ENCODE measurements around the gene CYFIP1. TPM values are rescaled to one million over a fixed set of nuclear protein-coding genes. Genes with fewer than 3 reads are reported as not detected.
"Not testable (repeated sequence)": the region's sequence is repeated elsewhere in the genome, so short reads cannot be mapped to it uniquely, and the experiment has no call there.

The CYFIP1 gene
- polyA plus RNA-seq (2011; rRNA removed) = 89.9 and 93.4 TPM in 2 replicates
- polyA minus RNA-seq (2011; rRNA and poly(A)+ RNA removed) = 81.4 and 110 TPM in 2 replicates

DNA sequence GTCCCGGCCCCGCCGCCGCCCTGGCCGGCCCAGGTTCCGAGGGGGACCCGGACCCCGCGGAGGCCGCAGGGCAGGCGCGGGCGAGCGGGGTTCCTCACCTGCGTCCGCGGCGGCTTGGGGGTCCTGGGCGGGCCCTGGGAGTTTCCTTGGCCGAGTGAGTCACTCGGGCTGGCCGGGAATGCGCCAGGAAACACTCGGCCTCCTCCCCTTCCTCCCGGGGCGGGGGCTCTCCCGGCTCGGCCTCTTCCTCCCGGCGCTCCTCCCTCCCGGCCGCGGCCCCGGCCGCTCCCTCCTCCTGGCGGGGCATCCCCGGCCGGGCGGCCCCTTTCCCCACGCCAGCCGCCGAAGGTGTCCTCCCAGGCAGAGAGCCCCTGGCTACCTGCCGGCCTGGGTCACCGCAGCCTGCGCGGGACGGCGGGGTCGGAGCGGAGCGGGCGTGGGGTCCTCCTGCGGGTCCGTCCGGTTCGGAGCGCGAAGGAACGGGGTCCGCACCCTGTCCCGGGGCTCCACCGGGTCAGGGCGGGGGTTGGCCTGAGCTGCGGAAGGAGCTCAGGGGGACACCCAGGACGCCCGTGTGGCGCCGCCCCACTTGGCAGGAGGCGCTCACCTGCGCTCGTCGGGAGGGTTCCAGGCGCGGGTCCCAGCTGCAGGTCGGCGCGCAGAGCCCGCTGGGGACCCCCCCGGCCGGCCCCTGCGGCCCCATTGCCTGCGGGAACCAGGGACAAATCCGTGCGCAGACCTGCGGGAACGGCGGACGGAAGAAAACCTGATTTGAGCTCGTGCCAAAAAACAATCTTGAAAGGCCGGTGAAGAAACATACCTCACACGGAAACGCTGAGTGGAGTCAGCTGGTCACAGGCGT is at the start of gene CYFIP1:
TSS of gene CYFIP1 (minus strand) at position 180 of the 862 bp plus-strand sequence. CDS start 33,083 bp downstream, outside the sequence.
- DNase-seq (ENCODE audit: low read depth) = no peak
- Histone ChIP-seq H3K4me3 (ENCODE audit: low read depth, low read length) (peak within 1 kb of the TSS; percentile 96), H3K27me3 (ENCODE audit: control insufficient read depth, insufficient read depth, low read length) (no peaks in the 10 kb centered on the region), H3K36me3 (ENCODE audit: control insufficient read depth, insufficient read depth, low read length) (no peaks in the 10 kb centered on the region)
- ChIA-PET POLR2A (no interaction called here), CTCF (interaction anchor here (0.9 to 1.2 kb wide), 2 partner anchors 11 to 55 kb away, joined by 3 to 4 read pairs; no protein-coding TSS in a partner anchor)
- TF ChIP-seq, protein P1, sequence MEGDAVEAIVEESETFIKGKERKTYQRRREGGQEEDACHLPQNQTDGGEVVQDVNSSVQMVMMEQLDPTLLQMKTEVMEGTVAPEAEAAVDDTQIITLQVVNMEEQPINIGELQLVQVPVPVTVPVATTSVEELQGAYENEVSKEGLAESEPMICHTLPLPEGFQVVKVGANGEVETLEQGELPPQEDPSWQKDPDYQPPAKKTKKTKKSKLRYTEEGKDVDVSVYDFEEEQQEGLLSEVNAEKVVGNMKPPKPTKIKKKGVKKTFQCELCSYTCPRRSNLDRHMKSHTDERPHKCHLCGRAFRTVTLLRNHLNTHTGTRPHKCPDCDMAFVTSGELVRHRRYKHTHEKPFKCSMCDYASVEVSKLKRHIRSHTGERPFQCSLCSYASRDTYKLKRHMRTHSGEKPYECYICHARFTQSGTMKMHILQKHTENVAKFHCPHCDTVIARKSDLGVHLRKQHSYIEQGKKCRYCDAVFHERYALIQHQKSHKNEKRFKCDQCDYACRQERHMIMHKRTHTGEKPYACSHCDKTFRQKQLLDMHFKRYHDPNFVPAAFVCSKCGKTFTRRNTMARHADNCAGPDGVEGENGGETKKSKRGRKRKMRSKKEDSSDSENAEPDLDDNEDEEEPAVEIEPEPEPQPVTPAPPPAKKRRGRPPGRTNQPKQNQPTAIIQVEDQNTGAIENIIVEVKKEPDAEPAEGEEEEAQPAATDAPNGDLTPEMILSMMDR (IDR thresholded peaks at IDR 0.05; ENCODE audit: insufficient read depth, low read depth, low read length) = no peak

DNA sequence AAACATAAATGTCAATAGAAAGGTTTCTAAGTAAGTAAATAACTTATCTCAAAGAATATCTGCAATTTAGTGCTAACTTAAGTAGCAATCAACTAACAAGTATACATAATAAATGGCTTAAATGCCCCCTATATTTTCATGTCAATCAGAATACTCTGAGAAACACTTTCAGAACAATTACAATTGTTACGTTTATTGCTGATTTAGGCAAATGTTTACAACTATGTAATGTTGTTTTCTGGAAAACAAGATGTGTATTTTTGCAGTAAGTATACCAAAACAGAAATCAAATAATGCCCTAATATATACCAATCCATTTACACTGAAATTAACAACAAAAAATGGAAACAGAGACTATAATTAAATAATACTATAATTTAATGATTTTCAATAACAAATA is 46.0 kb upstream of the CYFIP1 start:
- H3K36me3 ChIP-seq (ENCODE audit: control insufficient read depth, insufficient read depth, low read length) = peaks cover 8% of the 10 kb centered on the region

DNA sequence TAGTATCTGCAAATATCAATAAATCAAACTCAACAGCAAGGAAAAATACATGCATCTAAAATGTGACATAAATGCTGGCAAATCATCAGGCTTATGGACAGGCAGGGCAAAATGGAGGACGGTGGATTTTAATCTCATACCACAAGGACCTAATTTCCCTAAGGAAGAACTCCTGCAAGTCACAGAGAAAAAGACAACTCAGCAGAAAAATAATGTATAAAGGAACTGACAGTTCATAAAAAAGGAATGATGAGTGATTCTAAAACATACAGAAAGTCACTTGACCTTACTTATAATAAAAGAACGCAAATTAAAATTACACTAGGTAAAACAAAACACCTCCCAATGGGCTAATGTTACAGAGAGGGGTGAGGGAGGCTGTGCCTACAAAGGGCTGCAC is 42.0 kb upstream of the CYFIP1 start:
- no peaks in the 10 kb centered on the region for H3K27me3 ChIP-seq (ENCODE audit: control insufficient read depth, insufficient read depth, low read length)
- no peak overlapping the region for H3K4me3 ChIP-seq (ENCODE audit: low read depth, low read length)
- peaks cover 9% of the 10 kb centered on the region for H3K36me3 ChIP-seq (ENCODE audit: control insufficient read depth, insufficient read depth, low read length)
- ChIA-PET POLR2A (no interaction called here), CTCF (interaction anchor here (4.1 kb wide), 1 partner anchor 14 kb away, joined by 22 read pairs; no protein-coding TSS in a partner anchor)
- TF ChIP-seq, protein P1 (IDR thresholded peaks at IDR 0.05; ENCODE audit: insufficient read depth, low read depth, low read length) = no peak
- no peak for DNase-seq (ENCODE audit: low read depth)

More for the DNA sequence above, 46.0 kb upstream of the CYFIP1 start:
- Histone ChIP-seq H3K4me3 (ENCODE audit: low read depth, low read length) (no peak overlapping the region), H3K27me3 (ENCODE audit: control insufficient read depth, insufficient read depth, low read length) (no peaks in the 10 kb centered on the region)
- ChIA-PET CTCF (interaction anchor here (2.4 kb wide), 1 partner anchor 10 kb away, joined by 9 read pairs; no protein-coding TSS in a partner anchor), POLR2A (no interaction called here)
- TF ChIP-seq, protein P1 (IDR thresholded peaks at IDR 0.05; ENCODE audit: insufficient read depth, low read depth, low read length) = no peak
- no peak for DNase-seq (ENCODE audit: low read depth)

DNA sequence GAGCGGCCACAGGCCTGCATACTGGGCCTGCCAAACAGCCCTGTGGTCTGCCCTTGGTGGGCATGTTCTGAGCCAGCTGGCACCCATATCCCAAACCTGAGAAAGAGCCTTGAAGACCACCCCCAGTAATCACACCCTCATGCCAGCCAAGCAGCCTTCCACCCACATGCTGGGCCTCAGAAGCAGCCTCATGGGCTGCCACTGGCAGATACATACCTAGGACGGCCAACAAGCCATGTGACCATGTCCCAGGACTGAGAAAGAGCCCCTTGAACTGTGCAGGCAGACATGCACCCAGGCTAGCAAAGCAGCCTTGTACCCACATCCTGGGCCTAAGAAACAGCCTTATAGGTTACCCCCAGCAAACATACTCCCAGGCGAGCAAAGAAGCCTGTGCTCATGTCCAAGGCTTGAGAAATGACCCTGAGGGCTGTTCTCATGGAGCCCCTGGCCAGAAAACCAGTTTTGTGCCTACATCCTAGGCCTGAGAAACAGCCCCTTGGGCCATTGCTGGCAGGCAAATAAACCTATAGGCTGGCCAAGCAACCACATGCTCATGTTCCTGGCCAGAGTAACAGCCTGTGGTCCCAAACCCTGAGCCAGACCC is 34.3 kb upstream of the CYFIP1 start:
- ChIA-PET POLR2A (no interaction called here), CTCF (interaction anchor here (1.5 to 1.9 kb wide), 2 partner anchors 9 to 22 kb away, joined by 3 to 9 read pairs; no protein-coding TSS in a partner anchor)
- DNase-seq (ENCODE audit: low read depth) = no peak
- H3K36me3 ChIP-seq (ENCODE audit: control insufficient read depth, insufficient read depth, low read length) = peaks cover 14% of the 10 kb centered on the region
- H3K4me3 ChIP-seq (ENCODE audit: low read depth, low read length) = no peak overlapping the region
- no peaks in the 10 kb centered on the region for H3K27me3 ChIP-seq (ENCODE audit: control insufficient read depth, insufficient read depth, low read length)
- TF ChIP-seq, protein P1 (IDR thresholded peaks at IDR 0.05; ENCODE audit: insufficient read depth, low read depth, low read length) = no peak

DNA sequence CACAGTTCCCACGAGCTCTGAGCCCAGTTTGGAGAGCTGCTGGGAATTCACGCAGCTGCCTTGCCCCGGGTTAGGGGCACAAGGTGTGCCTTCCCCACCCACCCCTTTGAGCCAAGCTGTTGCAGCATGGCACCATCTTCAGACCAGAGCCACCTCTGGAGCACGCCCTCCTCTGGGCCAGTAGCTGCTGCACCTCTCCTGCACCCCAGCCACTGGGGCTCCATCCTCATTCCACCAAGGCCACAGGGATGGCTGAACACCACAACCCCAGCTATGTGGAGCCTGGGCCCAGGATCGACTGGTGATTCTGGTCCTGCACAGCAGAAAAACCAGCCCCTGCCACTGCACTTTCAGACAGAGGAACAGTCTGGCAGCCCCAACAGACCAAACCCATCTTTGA is 33.5 kb upstream of the CYFIP1 start:
- Histone ChIP-seq H3K36me3 (ENCODE audit: control insufficient read depth, insufficient read depth, low read length) (peaks cover 10% of the 10 kb centered on the region), H3K4me3 (ENCODE audit: low read depth, low read length) (no peak overlapping the region), H3K27me3 (ENCODE audit: control insufficient read depth, insufficient read depth, low read length) (no peaks in the 10 kb centered on the region)
- TF ChIP-seq, protein P1 (IDR thresholded peaks at IDR 0.05; ENCODE audit: insufficient read depth, low read depth, low read length) = no peak
- ChIA-PET POLR2A (no interaction called here), CTCF (interaction anchor here (1.5 to 1.9 kb wide), 2 partner anchors 9 to 22 kb away, joined by 3 to 9 read pairs; no protein-coding TSS in a partner anchor)
- no peak for DNase-seq (ENCODE audit: low read depth)

DNA sequence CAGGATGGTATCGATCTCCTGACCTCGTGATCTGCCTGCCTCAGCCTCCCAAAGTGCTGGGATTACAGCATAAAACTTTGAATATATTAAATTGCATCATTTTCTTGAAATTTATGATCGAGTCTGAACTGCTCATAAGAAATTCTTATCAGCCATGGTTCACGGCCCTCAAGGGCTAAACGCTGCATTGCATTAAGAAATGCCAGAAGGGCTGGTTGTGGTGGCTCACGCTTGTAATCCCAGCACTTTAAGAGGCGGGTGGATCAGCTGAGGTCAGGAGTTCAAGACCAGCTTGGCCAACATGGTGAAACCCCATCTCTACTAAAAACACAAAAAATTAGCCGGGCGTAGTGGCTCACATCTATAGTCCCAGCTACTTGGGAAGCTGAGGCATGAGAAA is 32.4 kb upstream of the CYFIP1 start:
- H3K4me3 ChIP-seq (ENCODE audit: low read depth, low read length); H3K27me3 ChIP-seq (ENCODE audit: control insufficient read depth, insufficient read depth, low read length); DNase-seq (ENCODE audit: low read depth); POLR2A ChIA-PET; CTCF ChIA-PET: not testable (repeated sequence)
- peaks cover 12% of the 10 kb centered on the region for H3K36me3 ChIP-seq (ENCODE audit: control insufficient read depth, insufficient read depth, low read length)
